TTC549 (cell line): ENCODE results near the gene OSBPL6.
A peak's percentile ranks its signal among the peaks of the same experiment; 100 is the strongest.

Source experiments
- FAIRE-seq: peaks from 2 replicates; lab custom pipeline; 2012; peaks lifted over from hg19 to GRCh38; lab: Jason Lieb, UNC

Gene OSBPL6

DNA sequence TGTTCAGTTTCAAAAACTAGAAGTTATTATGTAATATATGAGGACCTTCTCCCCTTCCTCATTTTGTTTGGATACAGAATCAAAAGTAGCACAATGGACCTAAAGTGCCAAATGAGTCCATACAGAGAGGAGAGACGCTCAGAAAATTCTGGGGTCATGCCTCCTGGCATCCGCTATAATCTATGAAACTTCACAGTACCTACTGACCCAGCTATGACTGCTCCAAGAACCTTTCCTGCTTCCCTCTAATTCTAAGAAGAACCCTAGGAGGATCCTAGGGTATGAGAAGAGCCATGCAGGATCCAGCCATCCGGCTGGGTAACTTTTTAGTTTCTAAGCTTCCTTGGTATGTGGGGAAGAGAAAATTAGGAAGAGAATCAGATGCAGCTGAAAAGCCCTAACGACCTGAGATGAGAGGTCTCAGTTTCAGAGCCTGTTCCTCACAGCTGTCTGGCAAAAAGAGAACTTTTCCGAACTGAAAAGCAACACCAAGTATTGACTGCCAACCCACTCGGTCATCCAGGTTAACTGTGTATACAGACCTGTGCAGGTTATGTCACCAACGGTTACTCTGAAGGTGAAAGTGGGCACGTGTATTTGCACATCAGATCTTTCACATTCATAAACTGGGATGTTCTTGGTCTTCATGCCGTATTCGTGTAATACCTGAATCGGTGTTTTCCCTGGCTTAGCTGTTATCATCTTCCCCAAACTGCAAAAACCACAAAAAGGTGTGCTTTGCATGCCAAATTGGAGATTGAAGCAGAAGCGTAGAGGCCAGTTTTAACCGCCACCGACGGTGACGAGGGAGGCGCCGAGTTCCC is 255.6 kb downstream of the OSBPL6 start:
- no peak for FAIRE-seq

DNA sequence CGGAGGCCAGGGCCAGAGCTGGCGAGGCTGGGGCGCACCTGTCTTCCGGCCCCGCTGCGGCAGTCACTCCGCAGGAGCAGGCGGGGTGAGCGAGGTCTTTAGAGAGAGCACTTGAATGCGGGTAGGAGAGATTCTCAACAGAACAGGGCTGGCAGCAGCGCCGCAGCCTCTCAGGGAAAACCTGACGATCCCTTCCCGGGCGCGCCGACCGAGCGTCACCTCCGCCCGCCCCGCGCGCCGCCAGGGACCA is 256.1 kb downstream of the OSBPL6 start:
- FAIRE-seq, result no peak

DNA sequence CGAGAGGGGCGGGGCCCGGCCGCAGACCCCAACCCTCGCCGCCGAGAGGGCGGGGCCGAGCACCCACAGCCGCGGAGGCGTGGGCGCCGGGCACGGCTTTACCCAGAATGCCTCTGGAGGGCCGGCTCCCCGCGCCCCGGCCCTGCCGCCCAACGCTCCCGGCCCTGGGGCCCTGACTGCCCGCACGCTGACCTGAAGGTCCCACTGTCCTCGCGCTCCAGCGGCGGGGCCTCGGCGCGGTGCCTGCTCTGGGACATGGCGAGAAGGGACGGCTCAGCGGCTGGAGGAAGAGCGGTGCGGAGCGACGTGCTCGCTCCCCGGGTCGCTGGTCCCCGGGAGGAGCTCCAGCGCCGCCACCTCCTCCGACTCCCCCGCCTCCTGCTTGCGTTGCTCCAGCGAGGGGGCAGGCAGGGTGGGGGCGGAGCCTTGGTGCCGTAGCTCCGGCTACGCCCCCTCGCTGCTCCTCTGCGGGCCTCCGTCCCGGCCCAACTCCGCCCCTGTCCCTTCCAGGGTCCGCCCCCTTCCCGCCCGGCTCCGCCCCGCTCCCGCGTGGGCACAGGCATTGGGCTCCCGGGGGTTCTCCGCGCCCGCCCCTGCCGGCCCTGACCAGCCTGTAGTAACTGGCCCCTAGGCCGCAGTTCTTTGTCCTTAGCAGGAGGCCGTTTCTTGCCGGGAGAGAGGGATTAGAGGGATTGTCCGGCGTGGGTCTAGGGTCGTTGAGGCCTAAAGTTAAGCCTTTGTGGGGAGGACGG is 256.6 kb downstream of the OSBPL6 start, which contains the start of the genes PJVK and PRKRA:
Gene PJVK, plus strand, starts transcription at position 605 of the 752 bp plus-strand sequence. CDS start 2,032 bp downstream, outside the sequence.
Gene PRKRA, minus strand, starts transcription at position 402 of the 752 bp plus-strand sequence. Its CDS starts 145 bp downstream, at position 257.
- peak; percentile 90 for FAIRE-seq

- FAIRE-seq, result no peak
Observed at GRCh38 chr2:178452334-178452733, 258.0 kb downstream of the OSBPL6 start.
